ENCODE measurements around the gene MYO3B.

GRCh38 chr2:170191166-170191866, 13.4 kb downstream of the MYO3B start:
- no peak for TF ChIP-seq POLR2A (IDR thresholded peaks at IDR 0.05)
- TF ChIP-seq CTCF (IDR thresholded peaks at IDR 0.05), result no peak
